GM12801 (cell line): ENCODE data around the gene ZNF747.

Source experiments
- CTCF ChIP-seq: IDR thresholded peaks from one replicate; pipeline ENCODE4 v1.5.1; 2011; ENCODE audit warnings: control low read depth; ENCODE audit not compliant: insufficient read length; ENCODE audit errors: extremely low read depth

Gene ZNF747

GRCh38 chr16:30526137-30526822 is 8.4 kb downstream of the ZNF747 start, which contains the start of gene ZNF768:
ZNF768 (minus strand) TSS chr16:30526566; CDS start chr16:30526413, 153 bp downstream.
- no peak for TF ChIP-seq CTCF

GRCh38 chr16:30525844-30526136 is 8.9 kb downstream of the ZNF747 start:
- TF ChIP-seq CTCF: no peak

GRCh38 chr16:30524575-30525568 is 9.8 kb downstream of the ZNF747 start:
- TF ChIP-seq CTCF: no peak

- TF ChIP-seq CTCF: no peak
These were observed 10.7 kb downstream of the ZNF747 start for GRCh38 chr16:30523768-30524574.

- no peak for TF ChIP-seq CTCF
These were observed 12.6 kb downstream of the ZNF747 start for GRCh38 chr16:30521873-30522641.

- no peak for TF ChIP-seq CTCF
These were observed 13.2 kb downstream of the ZNF747 start for GRCh38 chr16:30521476-30521872.
